MCF 10A (cell line): ENCODE data around the gene ADK. TPM values are rescaled to one million over a fixed set of nuclear protein-coding genes. Genes with fewer than 3 reads are reported as not detected.
A peak's percentile ranks its signal among the peaks of the same experiment; 100 is the strongest.

Experiments used
- BruUV-seq: library from RNA; stranded (reverse); fragments of 400-500 nt; replicated peaks from 2 replicates; lab custom pipeline; 2021; lab: Mats Ljungman, UMichigan
- CTCF ChIA-PET: fragments of 300-600 bp; sonication (Branson Sonifier 250); formaldehyde crosslinking; extraction: SDS; loops from one replicate; lab custom pipeline; 2021; ENCODE audit warnings: antibody characterized with exemption, inconsistent platforms; lab: Yijun Ruan, JAX
- POLR2A ChIA-PET: fragments of 300-600, 350-650 bp; sonication (Branson Sonifier 250); formaldehyde crosslinking; extraction: SDS; loops from one replicate; lab custom pipeline; 2020; ENCODE audit warnings: antibody characterized with exemption, inconsistent platforms; lab: Yijun Ruan, JAX
- DNase-seq: peaks from one replicate; pipeline ENCODE4 v3.0.0-alpha.2; 2018; ENCODE audit not compliant: unreplicated experiment
- H3K27ac Mint-ChIP-seq: one replicate; pipeline ENCODE4 v1.8.0; 2022; ENCODE audit warnings: mild to moderate bottlenecking, low read depth, mixed read lengths; ENCODE audit not compliant: unreplicated experiment
- H3K27me3 Mint-ChIP-seq: one replicate; pipeline ENCODE4 v1.8.0; 2022; ENCODE audit warnings: mixed read lengths; ENCODE audit not compliant: insufficient read depth, unreplicated experiment
- H3K36me3 Mint-ChIP-seq: one replicate; pipeline ENCODE4 v1.8.0; 2022; ENCODE audit warnings: mild to moderate bottlenecking, moderate library complexity, mixed read lengths; ENCODE audit not compliant: insufficient read depth, unreplicated experiment
- H3K4me1 Mint-ChIP-seq: one replicate; pipeline ENCODE4 v1.8.0; 2022; ENCODE audit warnings: mixed read lengths; ENCODE audit not compliant: insufficient read depth, unreplicated experiment
- H3K4me3 Mint-ChIP-seq: one replicate; pipeline ENCODE4 v1.8.0; 2022; ENCODE audit warnings: mild to moderate bottlenecking, moderate library complexity, mixed read lengths; ENCODE audit not compliant: unreplicated experiment
- H3K9me3 Mint-ChIP-seq: one replicate; pipeline ENCODE4 v1.8.0; 2022; ENCODE audit warnings: mixed read lengths; ENCODE audit not compliant: unreplicated experiment
- CTCF ChIP-seq: fragments of 200-600 bp; IDR thresholded peaks from one replicate; pipeline ENCODE4 v1.8.0; 2022; ENCODE audit warnings: antibody characterized with exemption, mild to moderate bottlenecking; ENCODE audit not compliant: unreplicated experiment
- intact Hi-C: fragments of 100-400 bp; cut with micrococcal nuclease; formaldehyde crosslinking; loops from 2 replicates; pipeline ENCODE4 v1.14.1; 2022
- total RNA-seq: library from RNA; stranded (reverse); gene quantifications from 2 replicates; pipeline ENCODE4 v1.2.3, GENCODE V29; 2022

Gene ADK
- total RNA-seq, 1 experiment from 2014 or later = 98.6 TPM

DNA sequence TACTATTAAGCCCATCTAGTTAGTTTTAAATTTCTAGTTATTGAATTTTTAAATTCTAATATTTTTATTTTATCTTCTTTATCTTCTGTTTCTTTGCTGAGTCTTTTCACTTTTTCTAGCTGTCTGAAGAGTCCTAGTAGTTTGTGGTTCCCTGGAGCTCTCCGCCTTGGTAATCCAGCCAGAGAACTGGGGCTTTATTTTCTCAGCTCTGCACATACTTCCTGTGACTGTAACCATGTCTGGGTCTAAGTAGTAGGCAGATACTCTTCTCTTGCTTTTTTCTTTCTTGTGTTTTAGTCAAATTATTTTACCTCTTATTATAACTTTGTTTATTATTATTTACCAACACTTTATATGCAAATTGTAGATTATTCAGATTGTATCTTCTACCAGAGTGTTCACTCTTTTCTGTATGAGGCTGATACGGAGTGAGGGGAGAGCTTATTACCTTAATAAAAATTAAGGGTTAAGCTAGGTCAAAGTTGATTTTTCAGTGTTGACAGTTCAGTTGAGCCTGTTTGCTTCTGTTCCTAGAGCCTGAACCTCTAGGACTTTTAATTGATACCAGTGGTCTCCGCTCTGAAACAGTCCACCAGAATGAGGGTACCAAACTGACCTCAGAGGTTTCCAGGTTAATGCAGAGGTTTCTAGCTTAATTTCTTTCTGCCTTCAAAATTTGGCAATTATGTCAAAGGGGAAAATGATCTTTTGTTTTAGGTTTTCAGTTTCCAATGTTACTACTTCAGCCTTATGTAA is 155.4 kb downstream of the ADK start:
- POLR2A ChIA-PET = interaction anchor here (1.1 to 3.3 kb wide), 5 partner anchors 9 to 768 kb away, joined by 3 to 23 read pairs (median 9); no protein-coding TSS in a partner anchor
- Mint-ChIP-seq H3K27me3 (no peaks in the 10 kb centered on the region), H3K27ac (peak overlapping the region; percentile 25), H3K36me3 (no peaks in the 10 kb centered on the region), H3K4me1 (peaks cover 27% of the 10 kb centered on the region), H3K4me3 (no peak overlapping the region), H3K9me3 (no peaks in the 10 kb centered on the region)
- CTCF ChIA-PET = interaction anchor here (1.0 to 1.1 kb wide), 3 partner anchors 9 to 715 kb away, joined by 3 to 4 read pairs (median 3); no protein-coding TSS in a partner anchor
- intact Hi-C loops = no loop called here
- TF ChIP-seq CTCF = no peak
- BruUV-seq = no TSS peak
- no peak for DNase-seq

DNA sequence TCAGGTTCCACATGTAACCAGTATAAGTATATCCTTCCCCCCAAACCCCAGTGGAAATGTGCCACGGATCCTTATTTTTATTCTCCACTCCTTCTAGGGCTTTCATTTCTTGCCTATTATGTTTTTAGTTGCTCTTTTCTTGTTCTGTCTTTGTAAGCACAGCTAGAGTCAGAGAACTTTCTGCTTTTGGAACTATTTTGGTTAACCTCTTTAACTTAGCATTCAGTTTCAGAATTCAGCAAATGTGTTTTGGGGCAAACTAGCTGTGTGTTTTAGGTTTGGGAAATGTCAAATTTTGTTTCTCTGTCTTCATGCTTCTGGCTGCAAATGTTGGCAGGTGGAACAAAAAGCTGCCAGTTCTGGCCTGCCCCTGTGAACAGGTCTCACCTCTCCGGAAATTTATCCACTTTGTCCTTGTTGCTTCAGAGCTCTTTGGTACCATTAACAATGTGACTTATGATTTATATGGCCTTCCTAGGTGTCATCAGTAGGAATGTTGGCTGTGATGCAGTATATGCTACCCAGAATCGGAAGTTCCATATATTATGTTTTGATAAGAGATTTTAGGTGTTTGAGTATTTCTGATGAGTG is 156.1 kb downstream of the ADK start:
- Mint-ChIP-seq H3K27ac (peak overlapping the region; percentile 25), H3K4me1 (peaks cover 27% of the 10 kb centered on the region), H3K36me3 (no peaks in the 10 kb centered on the region), H3K27me3 (no peaks in the 10 kb centered on the region), H3K4me3 (no peak overlapping the region), H3K9me3 (no peaks in the 10 kb centered on the region)
- ChIA-PET POLR2A (interaction anchor here (1.1 to 3.3 kb wide), 5 partner anchors 10 to 767 kb away, joined by 3 to 23 read pairs (median 9); no protein-coding TSS in a partner anchor), CTCF (no interaction called here)
- no peak for DNase-seq
- no peak for TF ChIP-seq CTCF
- no TSS peak for BruUV-seq
- intact Hi-C loops = no loop called here

DNA sequence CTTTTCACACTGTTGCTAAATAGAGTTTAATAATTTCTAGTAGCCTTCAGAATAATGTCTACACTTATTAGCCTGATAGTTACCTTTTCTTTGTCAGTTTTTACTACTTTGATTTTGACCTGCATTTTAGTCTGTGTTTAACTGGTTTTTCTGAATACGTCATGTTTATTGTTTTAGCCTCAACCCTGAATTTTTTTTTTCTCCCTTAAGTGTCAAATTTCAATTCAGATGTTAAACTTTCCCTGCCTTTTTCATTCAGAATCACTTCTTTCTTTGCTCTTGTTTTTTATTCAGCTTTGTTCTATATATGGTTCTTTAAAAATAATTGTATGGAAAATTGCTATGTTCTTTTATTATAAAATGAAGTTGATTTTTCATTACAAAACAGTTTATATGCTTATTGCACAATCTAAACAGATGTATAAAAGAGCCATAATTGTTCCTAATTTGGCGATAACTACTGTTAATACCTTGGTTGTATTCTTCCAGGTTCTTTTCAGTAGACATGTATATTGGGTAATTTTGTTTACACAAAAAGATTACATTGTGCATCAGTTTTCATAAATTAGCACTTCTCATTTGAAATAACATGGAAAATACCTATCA is 159.7 kb downstream of the ADK start:
- Mint-ChIP-seq H3K9me3 (no peaks in the 10 kb centered on the region), H3K4me1 (peaks cover 25% of the 10 kb centered on the region), H3K27me3 (no peaks in the 10 kb centered on the region), H3K36me3 (no peaks in the 10 kb centered on the region), H3K4me3 (no peak overlapping the region), H3K27ac (no peak overlapping the region)
- no peak for TF ChIP-seq CTCF
- no peak for DNase-seq
- BruUV-seq = no TSS peak
- intact Hi-C loops = no loop called here
- CTCF ChIA-PET = no interaction called here
- POLR2A ChIA-PET = no interaction called here

DNA sequence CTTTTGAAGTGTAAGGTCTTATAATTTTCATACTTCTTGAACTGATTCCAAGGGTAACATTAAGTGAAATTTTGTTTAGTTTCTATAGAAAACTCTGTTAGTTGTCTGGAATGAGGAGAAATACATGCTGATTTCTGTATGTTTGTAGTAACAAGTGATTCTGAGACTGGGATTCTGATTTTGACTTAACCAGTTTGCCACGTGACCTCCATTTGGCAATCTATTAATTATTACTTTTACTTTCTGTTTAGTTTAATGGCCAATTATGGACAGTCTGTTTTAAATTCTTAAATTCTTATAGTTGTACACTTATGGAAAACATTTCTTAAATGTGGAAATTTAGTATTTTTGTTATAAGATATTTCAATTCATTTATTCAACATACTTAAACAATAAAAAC is 163.1 kb downstream of the ADK start:
- CTCF ChIA-PET = no interaction called here
- no peaks in the 10 kb centered on the region for H3K27me3 Mint-ChIP-seq
- no peak overlapping the region for H3K4me3 Mint-ChIP-seq
- H3K27ac Mint-ChIP-seq = no peak overlapping the region
- no peaks in the 10 kb centered on the region for H3K9me3 Mint-ChIP-seq
- no peaks in the 10 kb centered on the region for H3K36me3 Mint-ChIP-seq
- no peak for TF ChIP-seq CTCF
- no TSS peak for BruUV-seq
- POLR2A ChIA-PET = interaction anchor here (0.6 to 1.0 kb wide), 2 partner anchors 19 to 898 kb away, joined by 3 read pairs; no protein-coding TSS in a partner anchor
- DNase-seq = no peak
- intact Hi-C loops = no loop called here
- H3K4me1 Mint-ChIP-seq = peaks cover 8% of the 10 kb centered on the region
